Caki2 (cell line): ENCODE measurements around the gene ESM1. TPM values are rescaled to one million over a fixed set of nuclear protein-coding genes. Genes with fewer than 3 reads are reported as not detected.

Experiments used
- total RNA-seq: library from RNA; depleted of rRNA; stranded (reverse); fragments of >200 nt; shearing (Covaris generic); gene quantifications from 2 replicates; pipeline ENCODE4 v1.2.3, GENCODE V29; 2014; ENCODE audit warnings: low replicate concordance; rRNA removed

The ESM1 gene
- total RNA-seq, 1 experiment from 2014 or later: not detected

Other genes starting within 250 kb of the ESM1 start
- not detected in 2 replicates for gene GZMK, start 38.7 kb upstream of the ESM1 start, total RNA-seq
- gene GZMA, start 117.1 kb upstream of the ESM1 start, total RNA-seq: not detected in 2 replicates
- gene GPX8, start 174.6 kb upstream of the ESM1 start, total RNA-seq: 29.6 and 49.3 TPM in 2 replicates
- gene CDC20B, start 187.6 kb upstream of the ESM1 start, total RNA-seq: not detected in 2 replicates
- gene MCIDAS, start 241.7 kb upstream of the ESM1 start, total RNA-seq: 0.68 and 5.6 TPM in 2 replicates
- 3.6 and 5.4 TPM in 2 replicates for gene CCNO, start 248.0 kb upstream of the ESM1 start, total RNA-seq